AG10803 (cell line): ENCODE results near the gene APOL5.
A peak's percentile ranks its signal among the peaks of the same experiment; 100 is the strongest.
"Not testable (repeated sequence)": the region's sequence is repeated elsewhere in the genome, so short reads cannot be mapped to it uniquely, and the experiment has no call there.

ENCODE experiments used
- DNase-seq: peaks from one replicate; pipeline ENCODE4 v3.0.0; 2010; ENCODE audit warnings: low read depth
- H3K4me3 ChIP-seq: 2 replicates; pipeline ENCODE4 v1.5.1; 2011; ENCODE audit warnings: mild to moderate bottlenecking, low read length, control low read depth
- CTCF ChIP-seq: conservative IDR thresholded peaks from 2 replicates; pipeline ENCODE4 v1.5.1; 2011; ENCODE audit warnings: mild to moderate bottlenecking, low read length, control low read depth, inconsistent platforms

The APOL5 gene

DNA sequence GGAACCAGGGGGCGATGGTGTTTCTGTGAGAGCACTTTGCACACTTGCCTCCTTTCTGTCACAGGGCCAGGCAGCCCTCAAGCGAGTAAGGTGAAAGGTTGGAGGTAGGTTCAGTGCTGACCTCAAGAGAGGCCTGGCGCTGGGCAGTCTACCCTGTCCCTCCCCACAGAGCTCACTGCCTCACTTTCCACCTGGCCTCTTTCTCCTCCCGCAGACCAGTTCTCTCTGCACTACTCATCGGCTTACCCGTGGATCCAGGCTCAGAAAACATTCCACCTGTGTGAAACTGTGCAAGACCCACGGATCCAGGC, 16.8 kb downstream of the APOL5 start:
- TF ChIP-seq CTCF = no peak
- no peak overlapping the region for H3K4me3 ChIP-seq
- no peak for DNase-seq

GRCh38 chr22:35735542-35735941, 17.9 kb downstream of the APOL5 start:
- no peak for DNase-seq
- no peak overlapping the region for H3K4me3 ChIP-seq
- TF ChIP-seq CTCF = no peak

DNA sequence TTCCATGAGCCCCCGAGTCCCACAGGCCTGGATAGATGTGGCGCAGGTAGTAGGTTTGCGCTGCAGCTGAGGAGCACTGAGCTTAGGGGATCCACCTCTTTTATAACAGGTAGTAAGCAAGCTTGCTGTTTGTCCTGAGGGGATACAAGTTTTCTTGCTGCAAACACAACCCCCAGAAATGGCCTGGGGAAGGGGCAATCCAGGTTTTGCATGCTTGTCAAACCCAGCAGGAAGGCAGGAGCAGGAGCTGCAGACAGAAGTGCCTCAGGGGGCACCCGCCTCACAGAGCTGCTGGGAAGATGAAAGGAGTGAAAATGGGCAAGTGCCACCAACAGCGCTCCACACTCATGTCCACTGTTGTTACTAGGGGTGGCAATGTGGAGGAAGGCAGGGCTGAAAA, 18.5 kb downstream of the APOL5 start:
- H3K4me3 ChIP-seq = no peak overlapping the region
- no peak for DNase-seq
- no peak for TF ChIP-seq CTCF

GRCh38 chr22:35736701-35737100, 19.0 kb downstream of the APOL5 start:
- no peak for DNase-seq
- no peak for TF ChIP-seq CTCF
- H3K4me3 ChIP-seq = no peak overlapping the region

DNA sequence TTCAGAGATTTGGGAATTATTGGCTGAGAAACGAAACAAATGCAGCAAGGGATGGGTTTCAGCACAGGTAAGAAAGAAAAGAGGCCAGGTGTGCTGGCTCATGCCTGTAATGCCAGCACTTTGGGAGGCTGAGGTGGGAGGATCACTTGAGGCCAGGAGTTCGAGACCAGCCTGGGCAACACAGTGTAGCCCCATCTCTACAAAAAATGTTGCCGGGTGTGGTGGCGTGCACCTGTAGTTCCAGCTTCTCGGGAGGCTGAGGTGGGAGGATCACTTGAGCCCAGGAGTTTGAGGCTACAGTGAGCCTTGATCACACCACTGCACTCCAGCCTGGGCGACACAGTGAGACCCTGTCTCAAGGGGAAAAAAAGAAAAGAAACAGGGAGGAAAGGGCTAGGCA, 20.2 kb downstream of the APOL5 start:
- DNase-seq, H3K4me3 ChIP-seq: not testable (repeated sequence)

DNA sequence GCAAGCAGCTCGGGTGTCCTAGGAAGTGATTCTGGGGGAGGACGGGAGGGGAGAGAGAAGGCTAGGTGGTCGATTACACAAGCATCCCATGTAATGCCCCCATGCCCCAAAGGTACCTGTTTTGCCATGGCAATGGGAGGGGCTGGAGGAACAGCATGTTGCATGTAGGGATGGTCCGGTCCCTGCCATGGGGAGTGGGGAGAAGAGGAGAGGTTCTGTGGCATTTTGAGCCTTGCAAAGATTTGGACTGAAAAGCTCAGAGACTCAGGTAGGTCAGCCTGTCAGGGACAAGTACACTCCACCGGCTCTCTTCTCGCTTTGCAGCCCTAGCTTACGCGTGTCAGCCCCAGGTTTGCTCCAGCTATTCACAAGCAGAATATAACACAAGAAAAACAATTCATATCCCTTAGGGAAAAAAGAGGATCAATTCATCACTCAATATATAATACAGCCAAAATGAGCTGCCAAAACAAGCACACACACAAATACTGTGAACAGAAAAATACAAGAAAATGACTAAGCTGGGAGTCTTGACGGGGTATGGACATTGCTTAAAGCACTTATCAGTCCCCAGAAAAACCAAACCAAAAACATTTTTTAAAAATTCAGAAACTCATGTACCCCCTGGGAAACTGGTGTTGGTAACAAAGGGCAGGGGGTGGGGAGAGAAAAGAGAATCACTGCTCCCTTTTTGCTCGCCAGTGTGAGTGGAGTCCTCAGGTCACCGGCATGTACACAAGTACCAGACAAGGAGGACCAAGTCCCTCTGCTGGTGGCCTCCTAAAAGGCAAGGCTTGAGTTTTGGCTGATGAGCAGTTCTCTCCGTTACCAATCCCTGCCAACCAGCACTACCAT, 21.6 kb downstream of the APOL5 start:
- H3K4me3 ChIP-seq = no peak overlapping the region
- peak; percentile 25; the same call in 1 of the 2 replicates for TF ChIP-seq CTCF
- DNase-seq = no peak

DNA sequence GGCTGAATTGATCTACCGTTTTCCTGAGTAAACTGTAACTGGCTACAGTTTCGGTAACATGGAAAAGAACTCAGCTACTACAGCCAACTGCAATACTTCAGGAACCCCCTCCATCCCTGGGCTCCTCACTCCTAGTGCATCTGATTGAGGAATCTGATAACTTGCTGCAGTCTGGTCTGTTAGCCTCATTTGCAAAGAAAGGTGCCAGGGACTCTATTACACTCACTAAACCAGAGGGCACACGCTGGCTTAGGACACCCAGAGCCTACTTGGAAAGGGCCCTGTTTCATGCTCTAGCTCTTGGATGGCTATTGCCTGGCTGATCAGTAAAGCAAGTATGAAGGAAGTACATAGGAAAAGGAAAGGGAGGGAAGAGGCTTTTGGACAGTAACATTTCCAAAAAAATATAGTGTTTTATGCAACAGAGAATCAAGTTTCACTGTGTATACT, 22.3 kb downstream of the APOL5 start:
- no peak overlapping the region for H3K4me3 ChIP-seq
- no peak for TF ChIP-seq CTCF
- no peak for DNase-seq
